Measurements from ENCODE around the gene HOXA13.

Gene HOXA13

DNA sequence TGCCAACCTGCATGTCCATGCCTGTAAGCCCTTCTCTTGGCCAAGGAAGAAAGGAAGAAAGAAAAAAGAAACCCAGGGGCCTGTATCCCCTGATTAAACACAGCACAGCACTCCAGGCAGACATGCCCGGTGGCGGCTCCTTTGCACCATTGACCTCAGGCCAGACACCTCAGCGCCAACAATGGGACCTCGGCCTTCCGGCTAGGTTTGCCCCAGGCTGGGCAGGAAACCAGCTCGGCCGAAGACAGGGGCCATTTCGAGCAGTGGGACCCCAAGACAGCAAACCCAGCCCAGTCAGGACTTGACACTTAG is 28.6 kb downstream of the HOXA13 start:
- Histone ChIP-seq H3K9me3 (ENCODE audit: insufficient read depth, low read length) (no peaks in the 10 kb centered on the region), H3K4me1 (ENCODE audit: insufficient read depth, insufficient read length) (peaks cover 18% of the 10 kb centered on the region), H3K9ac (ENCODE audit: insufficient read length, low read depth) (no peak overlapping the region), H3K27me3 (ENCODE audit: insufficient read depth, insufficient read length) (peaks cover 100% of the 10 kb centered on the region), H3K36me3 (ENCODE audit: insufficient read depth, insufficient read length, low read length) (no peaks in the 10 kb centered on the region), H3K4me3 (ENCODE audit: insufficient read length, low read depth) (no peak overlapping the region)
- no peak for DNase-seq (ENCODE audit: low read depth, low spot score)
- TF ChIP-seq YY1 (IDR thresholded peaks at IDR 0.05; ENCODE audit: insufficient read depth, insufficient read length): no peak
- no peak for TF ChIP-seq SUZ12 (IDR thresholded peaks at IDR 0.05; ENCODE audit: extremely low read depth, insufficient read depth, insufficient read length)
- TF ChIP-seq ZNF274 (IDR thresholded peaks at IDR 0.05; ENCODE audit: low read depth, low read length): no peak

DNA sequence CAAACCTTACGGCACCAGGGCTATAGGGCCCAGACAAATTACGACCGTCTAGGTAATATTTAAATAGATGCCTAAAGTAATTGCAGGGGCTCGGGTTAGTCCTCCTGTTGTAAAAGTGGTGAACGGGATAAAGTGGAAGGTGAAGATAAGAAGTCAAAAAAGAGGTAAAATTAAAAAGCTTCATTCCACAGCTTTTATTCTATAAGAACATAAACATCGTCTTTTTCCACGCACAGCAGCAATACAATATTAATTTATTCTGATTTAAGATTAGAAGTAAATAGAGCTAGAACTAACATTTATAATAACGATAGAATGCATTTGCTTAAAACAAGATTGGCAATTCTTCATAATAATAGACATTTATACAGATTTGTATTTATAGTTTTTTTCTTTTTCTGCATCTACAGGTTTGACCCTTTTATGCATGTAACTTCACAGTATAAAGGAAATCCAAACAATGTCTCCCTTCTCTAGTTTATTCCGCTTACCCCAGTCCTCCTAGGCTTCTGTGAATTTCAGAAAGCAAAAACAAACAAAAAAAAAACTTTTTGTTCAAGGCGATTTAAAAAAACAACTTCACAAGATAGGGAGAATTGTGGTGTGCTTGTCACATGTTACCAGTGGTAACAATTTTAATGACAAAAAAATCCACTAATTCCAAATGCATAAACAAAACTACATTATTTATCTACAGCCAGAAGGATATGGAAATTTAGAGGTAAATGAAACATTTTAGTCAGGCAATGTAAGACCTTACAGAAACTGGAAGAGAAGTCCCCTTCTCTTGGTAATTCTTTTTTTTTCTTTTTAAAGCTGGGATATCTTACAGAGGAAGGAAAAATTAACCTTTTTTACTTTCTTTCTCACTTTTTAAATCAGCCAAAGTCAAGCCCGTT is 29.2 kb downstream of the HOXA13 start:
- TF ChIP-seq SUZ12 (IDR thresholded peaks at IDR 0.05; ENCODE audit: extremely low read depth, insufficient read depth, insufficient read length) (no peak), YY1 (IDR thresholded peaks at IDR 0.05; ENCODE audit: insufficient read depth, insufficient read length) (no peak), ZNF274 (IDR thresholded peaks at IDR 0.05; ENCODE audit: low read depth, low read length) (no peak)
- no peak for DNase-seq (ENCODE audit: low read depth, low spot score)
- Histone ChIP-seq H3K4me1 (ENCODE audit: insufficient read depth, insufficient read length) (peaks cover 21% of the 10 kb centered on the region), H3K4me3 (ENCODE audit: insufficient read length, low read depth) (no peak overlapping the region), H3K9me3 (ENCODE audit: insufficient read depth, low read length) (no peaks in the 10 kb centered on the region), H3K9ac (ENCODE audit: insufficient read length, low read depth) (no peak overlapping the region), H3K36me3 (ENCODE audit: insufficient read depth, insufficient read length, low read length) (no peaks in the 10 kb centered on the region), H3K27me3 (ENCODE audit: insufficient read depth, insufficient read length) (peaks cover 100% of the 10 kb centered on the region)

- no peak for DNase-seq (ENCODE audit: low read depth, low spot score)
- H3K9me3 ChIP-seq (ENCODE audit: insufficient read depth, low read length): no peaks in the 10 kb centered on the region
- H3K9ac ChIP-seq (ENCODE audit: insufficient read length, low read depth): no peak overlapping the region
- peaks cover 100% of the 10 kb centered on the region for H3K27me3 ChIP-seq (ENCODE audit: insufficient read depth, insufficient read length)
- TF ChIP-seq SUZ12 (IDR thresholded peaks at IDR 0.05; ENCODE audit: extremely low read depth, insufficient read depth, insufficient read length) (peak; percentile 81), ZNF274 (IDR thresholded peaks at IDR 0.05; ENCODE audit: low read depth, low read length) (no peak), YY1 (IDR thresholded peaks at IDR 0.05; ENCODE audit: insufficient read depth, insufficient read length) (no peak)
- H3K36me3 ChIP-seq (ENCODE audit: insufficient read depth, insufficient read length, low read length): no peaks in the 10 kb centered on the region
- peaks cover 22% of the 10 kb centered on the region for H3K4me1 ChIP-seq (ENCODE audit: insufficient read depth, insufficient read length)
- peak overlapping the region; percentile 18 for H3K4me3 ChIP-seq (ENCODE audit: insufficient read length, low read depth)
Measured at GRCh38 chr7:27169658-27170425, 30.0 kb downstream of the HOXA13 start.

DNA sequence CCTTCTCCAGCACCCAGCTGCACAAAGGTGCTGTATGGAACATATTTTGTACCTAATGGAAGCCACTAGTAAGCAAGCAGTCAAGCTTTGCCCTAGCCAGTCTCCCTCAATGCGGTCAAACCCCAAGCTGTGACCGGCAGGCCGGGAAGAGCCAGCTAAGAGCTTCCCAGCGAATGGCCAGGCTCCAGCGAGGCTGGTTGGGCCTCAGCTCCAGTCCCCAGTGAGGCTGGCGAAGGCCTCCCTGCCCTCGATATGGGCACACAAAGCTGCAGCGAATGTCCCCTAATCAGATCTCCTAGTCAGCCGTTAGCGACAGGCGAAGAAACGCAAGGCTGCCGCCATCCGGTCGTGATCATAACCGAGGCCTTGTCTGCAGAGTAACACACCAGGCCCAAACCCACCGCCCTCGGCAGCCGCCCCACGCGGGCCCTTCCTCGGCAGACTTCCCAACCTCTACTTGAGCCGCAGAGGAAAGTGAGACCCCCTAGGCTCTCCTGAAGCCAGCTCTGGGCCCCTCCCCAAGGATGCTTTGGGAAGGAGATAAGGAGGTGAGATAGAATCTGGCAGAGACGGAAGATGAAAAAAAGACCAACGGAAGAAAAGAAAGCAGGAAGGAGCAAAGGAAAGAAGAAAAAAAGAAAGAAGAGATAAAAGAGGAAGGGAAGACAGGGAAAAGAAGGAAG is 31.5 kb downstream of the HOXA13 start:
- Histone ChIP-seq H3K36me3 (ENCODE audit: insufficient read depth, insufficient read length, low read length) (no peaks in the 10 kb centered on the region), H3K4me1 (ENCODE audit: insufficient read depth, insufficient read length) (peaks cover 26% of the 10 kb centered on the region), H3K9ac (ENCODE audit: insufficient read length, low read depth) (no peak overlapping the region), H3K4me3 (ENCODE audit: insufficient read length, low read depth) (no peak overlapping the region), H3K27me3 (ENCODE audit: insufficient read depth, insufficient read length) (peaks cover 100% of the 10 kb centered on the region), H3K9me3 (ENCODE audit: insufficient read depth, low read length) (no peaks in the 10 kb centered on the region)
- DNase-seq (ENCODE audit: low read depth, low spot score): no peak
- TF ChIP-seq SUZ12 (IDR thresholded peaks at IDR 0.05; ENCODE audit: extremely low read depth, insufficient read depth, insufficient read length): peak; percentile 92
- no peak for TF ChIP-seq ZNF274 (IDR thresholded peaks at IDR 0.05; ENCODE audit: low read depth, low read length)
- TF ChIP-seq YY1 (IDR thresholded peaks at IDR 0.05; ENCODE audit: insufficient read depth, insufficient read length): no peak

- H3K4me3 ChIP-seq (ENCODE audit: insufficient read length, low read depth): no peak overlapping the region
- H3K9me3 ChIP-seq (ENCODE audit: insufficient read depth, low read length): no peaks in the 10 kb centered on the region
- TF ChIP-seq ZNF274 (IDR thresholded peaks at IDR 0.05; ENCODE audit: low read depth, low read length): no peak
- TF ChIP-seq SUZ12 (IDR thresholded peaks at IDR 0.05; ENCODE audit: extremely low read depth, insufficient read depth, insufficient read length): no peak
- no peak for TF ChIP-seq YY1 (IDR thresholded peaks at IDR 0.05; ENCODE audit: insufficient read depth, insufficient read length)
- no peak overlapping the region for H3K9ac ChIP-seq (ENCODE audit: insufficient read length, low read depth)
- H3K36me3 ChIP-seq (ENCODE audit: insufficient read depth, insufficient read length, low read length): no peaks in the 10 kb centered on the region
- peaks cover 100% of the 10 kb centered on the region for H3K27me3 ChIP-seq (ENCODE audit: insufficient read depth, insufficient read length)
- H3K4me1 ChIP-seq (ENCODE audit: insufficient read depth, insufficient read length): peaks cover 26% of the 10 kb centered on the region
- no peak for DNase-seq (ENCODE audit: low read depth, low spot score)
Measured at GRCh38 chr7:27167916-27168264, 32.0 kb downstream of the HOXA13 start.

- Histone ChIP-seq H3K9ac (ENCODE audit: insufficient read length, low read depth) (peak overlapping the region; percentile 21), H3K4me1 (ENCODE audit: insufficient read depth, insufficient read length) (peaks cover 21% of the 10 kb centered on the region), H3K9me3 (ENCODE audit: insufficient read depth, low read length) (no peaks in the 10 kb centered on the region), H3K36me3 (ENCODE audit: insufficient read depth, insufficient read length, low read length) (no peaks in the 10 kb centered on the region), H3K4me3 (ENCODE audit: insufficient read length, low read depth) (peak overlapping the region; percentile 4), H3K27me3 (ENCODE audit: insufficient read depth, insufficient read length) (peaks cover 100% of the 10 kb centered on the region)
- no peak for TF ChIP-seq ZNF274 (IDR thresholded peaks at IDR 0.05; ENCODE audit: low read depth, low read length)
- peak; percentile 99 for TF ChIP-seq SUZ12 (IDR thresholded peaks at IDR 0.05; ENCODE audit: extremely low read depth, insufficient read depth, insufficient read length)
- no peak for DNase-seq (ENCODE audit: low read depth, low spot score)
Measured at GRCh38 chr7:27166531-27167505, 33.1 kb downstream of the HOXA13 start.
